NCI-H526 (cell line): ENCODE measurements around the gene TRPM5.

Experiments used
- DNase-seq, 2 experiments: peaks; one replicate each; lab custom pipeline; 2025; lab: John Stamatoyannopoulos, UW

The TRPM5 gene

GRCh38 chr11:2421226-2421994, 22.9 kb downstream of the TRPM5 start:
- DNase-seq: no peak

DNA sequence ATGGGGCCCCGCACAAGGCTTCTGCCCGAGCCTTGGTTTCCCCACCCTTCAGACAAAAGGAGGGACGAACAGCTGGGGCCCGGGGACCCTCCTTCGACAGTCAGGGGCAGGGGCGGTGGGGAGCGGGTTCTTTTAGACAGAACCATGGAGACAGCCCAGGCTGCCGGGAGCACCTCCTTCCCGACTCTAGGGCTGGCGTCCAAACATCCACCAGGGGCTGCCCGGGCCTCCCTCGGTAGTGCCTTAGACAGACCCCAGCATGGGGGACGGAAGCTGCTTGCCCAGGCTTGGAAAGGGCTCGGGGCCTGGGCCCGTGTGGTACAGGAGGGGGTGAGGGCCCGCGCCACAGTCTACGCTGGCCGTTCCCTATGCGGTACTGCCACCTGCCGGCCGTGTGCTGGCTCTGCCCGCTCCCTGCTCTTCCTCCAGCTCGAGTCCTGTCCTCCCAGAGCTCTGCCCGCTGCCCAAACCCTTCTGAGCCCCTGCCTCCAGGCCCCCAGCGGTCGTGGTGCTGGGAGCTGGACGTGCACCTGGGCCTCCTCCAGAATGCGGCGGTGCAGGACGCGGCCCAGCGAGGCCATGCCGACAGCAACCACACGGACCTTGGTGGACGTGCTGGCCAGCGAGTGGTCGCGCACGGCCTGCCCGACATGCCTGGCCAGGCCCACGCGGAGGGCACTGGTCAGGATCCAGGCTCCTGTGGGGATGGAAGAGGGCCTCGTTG, 23.6 kb downstream of the TRPM5 start:
- DNase-seq: peak; percentile 69 to 94

DNA sequence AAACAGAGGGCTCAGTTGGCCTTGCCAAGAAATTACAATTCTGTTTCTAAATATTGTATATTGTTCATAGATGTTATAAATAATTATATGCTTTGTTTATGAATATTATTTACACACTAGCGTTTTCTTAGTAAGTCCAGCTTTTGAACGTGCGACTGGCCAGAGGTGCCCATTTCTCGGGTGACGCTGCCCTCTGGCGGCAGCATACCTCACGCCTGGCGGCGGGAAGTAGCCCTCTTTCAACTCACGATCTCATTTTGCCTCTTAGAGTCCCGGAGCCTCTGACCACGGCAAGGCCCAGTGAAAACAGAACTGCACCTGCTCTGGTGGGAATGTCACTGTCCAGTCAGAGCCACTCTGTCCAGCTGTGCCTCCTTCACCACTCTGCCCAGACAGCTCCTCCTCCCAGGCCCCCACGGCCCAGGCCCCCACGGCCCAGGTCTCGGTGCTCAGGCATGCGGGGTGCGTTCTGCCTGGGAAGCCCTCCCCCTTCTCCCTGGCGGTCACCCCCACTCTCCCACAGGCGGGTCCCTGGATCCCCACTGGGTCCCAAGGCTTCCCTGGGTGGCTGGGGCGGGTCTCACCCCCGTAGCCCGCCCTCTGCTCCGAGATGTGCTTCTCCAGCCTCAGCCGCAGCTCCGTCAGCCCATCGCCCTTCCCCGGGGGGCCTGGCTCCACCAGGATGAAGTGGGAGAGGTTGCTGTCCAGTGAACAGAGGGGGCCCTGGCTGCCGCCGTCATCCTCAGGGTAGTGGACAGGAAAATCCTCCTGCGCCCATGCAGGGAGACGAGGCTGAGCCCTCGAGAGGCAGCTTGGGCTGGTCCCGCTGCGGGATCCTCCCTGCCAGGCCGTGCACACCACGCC, 24.4 kb downstream of the TRPM5 start:
- DNase-seq: peak; percentile 55 to 91

- DNase-seq: no peak
Observed at GRCh38 chr11:2418693-2419360, 25.5 kb downstream of the TRPM5 start.

DNA sequence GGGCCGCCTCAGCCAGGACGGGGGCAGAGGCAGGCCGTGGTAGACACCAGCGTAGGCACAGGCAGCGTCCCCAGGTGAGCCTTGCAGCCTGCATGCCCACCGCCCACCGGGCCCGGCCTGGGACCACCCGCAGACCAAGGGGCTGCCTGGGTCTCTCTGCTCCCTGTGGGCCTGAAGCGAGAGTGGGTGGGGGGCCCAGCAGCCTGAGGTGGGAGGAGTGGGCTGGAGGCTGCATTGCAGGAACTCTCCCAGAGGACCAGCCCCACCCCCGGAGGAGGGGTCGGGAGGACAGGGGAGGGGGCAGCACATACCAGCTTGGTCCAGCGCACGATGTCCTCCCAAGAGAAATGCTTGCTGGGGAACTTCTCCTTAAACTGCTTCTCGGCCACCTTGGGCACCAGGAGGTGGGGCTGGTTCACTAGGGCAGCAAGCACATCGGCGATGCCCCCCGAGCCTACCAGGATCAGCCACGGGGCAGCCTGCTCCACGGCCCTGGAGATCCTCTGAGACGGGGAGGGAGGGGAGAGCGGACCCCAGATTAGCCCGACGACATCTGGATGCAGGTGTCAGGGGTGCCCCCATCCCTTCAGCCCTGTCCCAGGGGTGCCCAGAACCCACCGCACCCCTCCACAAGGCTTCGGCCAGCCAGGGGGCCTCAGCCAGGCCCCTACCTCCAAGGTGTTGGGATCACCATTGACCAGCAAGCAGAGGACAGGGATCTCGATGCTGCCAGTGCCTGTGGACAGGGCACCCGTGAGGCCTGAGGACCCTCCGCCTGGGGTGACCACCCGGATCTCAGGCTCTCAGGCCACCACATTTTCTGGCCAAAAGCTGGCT, 26.2 kb downstream of the TRPM5 start:
- DNase-seq: no peak

DNA sequence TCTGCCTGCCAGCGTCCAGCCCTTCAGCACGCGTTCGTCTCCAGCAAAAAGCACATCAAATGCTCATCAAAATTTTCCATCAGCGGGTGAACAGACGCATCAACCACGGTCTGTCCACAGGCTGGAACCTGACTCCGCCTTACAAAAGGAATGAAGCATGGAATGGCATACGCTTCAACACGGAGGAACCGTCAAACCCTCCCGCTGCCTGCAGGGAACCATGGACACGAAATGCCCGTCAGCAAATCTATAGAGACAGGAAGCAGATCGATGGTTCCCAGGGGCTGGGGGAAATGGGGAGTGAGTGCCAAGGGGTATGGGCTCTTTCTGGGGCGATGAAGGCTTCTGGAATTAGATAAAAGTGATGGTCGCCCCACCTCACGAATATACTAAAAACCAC, 27.5 kb downstream of the TRPM5 start:
- DNase-seq: no peak

DNA sequence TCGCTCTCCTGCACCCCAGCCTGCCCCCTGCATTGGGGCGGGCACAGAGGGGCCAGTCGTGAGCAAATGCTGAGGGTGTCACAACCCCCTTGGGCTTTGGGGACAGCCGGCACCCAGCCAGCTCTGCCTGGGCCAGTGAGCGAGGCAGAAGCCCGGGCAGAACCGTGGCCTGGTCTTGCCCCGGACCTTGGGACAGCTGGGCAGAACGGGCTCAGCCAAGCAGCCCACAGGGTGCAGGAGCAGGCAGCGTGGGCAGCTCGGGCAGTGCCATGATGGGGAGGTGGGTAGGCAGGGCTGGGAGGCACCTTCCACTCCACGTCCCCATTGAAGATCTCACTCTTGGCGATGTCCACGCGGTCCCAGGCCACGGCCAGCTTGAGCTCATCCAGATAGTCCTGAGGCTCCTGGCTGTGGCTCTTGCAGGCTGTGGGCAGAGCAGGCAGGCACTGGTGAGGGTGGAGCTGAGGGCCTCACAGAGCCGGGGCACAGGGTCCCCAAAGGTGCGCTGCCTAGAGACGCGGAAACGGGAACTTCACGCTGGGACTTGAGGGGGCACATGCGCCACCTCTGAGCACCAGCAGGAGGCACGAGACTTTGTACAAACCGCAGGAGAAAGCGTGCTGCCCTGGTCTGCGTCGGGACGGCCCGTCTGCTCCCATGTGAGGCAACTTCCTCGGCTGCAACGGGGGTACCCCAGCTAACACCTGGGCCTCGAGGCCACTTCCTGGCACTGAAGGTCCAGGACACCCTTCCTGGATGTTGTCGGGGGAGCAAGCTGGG, 28.5 kb downstream of the TRPM5 start:
- DNase-seq: no peak

DNA sequence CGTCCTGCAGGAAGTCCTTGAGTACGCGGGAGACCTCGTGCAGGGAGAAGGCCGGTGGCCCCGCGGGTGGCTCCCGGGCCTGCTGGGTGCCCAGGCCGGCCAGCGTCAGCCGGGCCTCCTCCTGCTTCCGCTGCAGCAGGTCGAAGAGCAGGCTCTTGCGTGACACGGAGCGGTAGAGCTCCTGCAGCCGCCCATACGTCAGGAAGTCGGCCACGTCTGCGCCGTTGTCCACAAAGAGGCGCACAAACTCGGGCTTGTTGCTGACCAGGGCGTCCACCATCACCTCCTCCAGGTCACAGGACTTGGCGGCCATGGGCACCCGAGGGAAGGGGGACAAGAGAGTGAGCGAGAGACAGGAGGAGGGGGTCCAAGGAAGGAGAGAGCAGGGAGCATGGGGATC, 29.1 kb downstream of the TRPM5 start:
- no peak for DNase-seq

- DNase-seq: no peak
Observed at GRCh38 chr11:2414616-2415015, 29.7 kb downstream of the TRPM5 start.

GRCh38 chr11:2413742-2414579, 30.4 kb downstream of the TRPM5 start:
- DNase-seq: no peak

DNA sequence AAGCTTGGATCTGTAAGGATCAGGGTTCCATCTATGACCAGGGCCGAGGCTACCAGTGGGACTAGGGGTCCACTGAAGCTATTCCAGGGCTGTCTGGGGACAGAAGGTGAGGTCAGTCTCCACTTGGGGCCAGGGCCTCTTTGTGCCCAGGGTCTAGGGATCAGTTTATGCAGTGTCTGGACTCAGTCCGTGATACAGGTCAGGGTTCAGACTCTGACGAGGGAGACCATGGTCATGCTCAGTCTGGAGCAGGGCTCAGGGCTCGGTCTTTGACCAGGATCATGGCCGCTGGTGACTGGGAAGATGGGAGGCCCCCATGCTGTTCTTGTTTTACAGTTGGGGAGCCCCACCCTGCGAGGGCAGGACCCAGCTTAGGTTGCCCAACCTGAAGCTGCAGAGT, 32.0 kb downstream of the TRPM5 start:
- DNase-seq: no peak

DNA sequence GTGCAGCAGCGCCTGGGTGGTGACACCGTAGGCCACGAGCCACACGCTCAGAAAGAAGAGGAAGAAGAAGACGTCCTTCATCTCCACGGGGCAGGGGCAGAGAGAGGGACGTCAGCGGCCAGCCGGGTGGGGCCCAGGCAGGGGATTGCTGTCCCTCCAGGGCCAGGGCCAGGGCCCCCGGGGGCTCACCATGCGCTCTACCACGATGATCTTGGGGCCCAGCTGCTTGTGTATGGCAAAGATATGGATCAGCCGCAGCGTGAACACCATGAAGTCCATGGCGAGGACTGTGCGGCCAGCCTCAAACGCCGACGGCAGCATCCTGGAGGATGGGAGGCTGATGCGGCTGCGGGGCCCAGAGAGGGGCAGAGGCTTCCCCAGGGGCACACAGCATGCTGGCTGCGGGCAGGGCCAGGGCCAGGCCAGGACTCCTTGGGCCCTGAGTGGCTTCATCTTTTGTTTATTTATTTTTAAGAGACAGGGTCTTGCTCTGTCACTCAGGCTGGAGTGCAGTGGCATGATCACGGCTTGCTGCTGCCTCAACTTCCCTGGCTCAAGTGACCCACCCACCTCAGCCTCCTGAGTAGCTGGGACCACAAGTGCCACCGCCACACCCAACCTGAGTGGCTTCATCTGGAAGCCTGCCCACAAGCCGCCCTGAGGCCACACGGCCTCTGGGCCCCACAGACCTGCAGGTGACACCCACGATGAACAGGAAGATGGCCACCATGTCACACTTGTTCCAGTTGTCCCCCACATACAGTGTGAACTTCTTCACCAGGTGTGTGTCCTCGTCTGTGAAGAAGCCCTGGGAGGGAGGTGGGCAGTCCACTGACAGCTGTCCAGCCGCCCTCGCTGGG, 32.6 kb downstream of the TRPM5 start:
- no peak for DNase-seq

DNA sequence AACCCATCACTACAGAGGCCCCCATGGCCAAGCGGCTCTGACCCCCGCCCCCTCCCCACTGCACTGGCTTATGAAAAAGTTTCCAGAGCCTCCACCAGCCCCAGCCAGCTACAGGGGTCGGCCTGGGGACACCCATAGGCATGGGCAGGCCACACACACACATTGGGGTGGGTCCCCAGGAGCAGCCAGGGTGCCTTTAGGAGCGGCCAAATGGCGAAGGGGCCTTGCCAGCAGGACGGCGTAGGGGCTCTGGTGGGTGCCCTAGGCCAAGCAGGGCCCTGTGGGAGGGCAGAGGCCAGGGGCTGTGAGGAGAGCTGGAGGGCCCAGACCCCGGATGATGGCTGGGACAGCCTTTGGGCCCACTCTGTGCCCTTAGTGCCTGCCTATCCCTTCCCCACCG, 33.7 kb downstream of the TRPM5 start:
- no peak for DNase-seq

DNA sequence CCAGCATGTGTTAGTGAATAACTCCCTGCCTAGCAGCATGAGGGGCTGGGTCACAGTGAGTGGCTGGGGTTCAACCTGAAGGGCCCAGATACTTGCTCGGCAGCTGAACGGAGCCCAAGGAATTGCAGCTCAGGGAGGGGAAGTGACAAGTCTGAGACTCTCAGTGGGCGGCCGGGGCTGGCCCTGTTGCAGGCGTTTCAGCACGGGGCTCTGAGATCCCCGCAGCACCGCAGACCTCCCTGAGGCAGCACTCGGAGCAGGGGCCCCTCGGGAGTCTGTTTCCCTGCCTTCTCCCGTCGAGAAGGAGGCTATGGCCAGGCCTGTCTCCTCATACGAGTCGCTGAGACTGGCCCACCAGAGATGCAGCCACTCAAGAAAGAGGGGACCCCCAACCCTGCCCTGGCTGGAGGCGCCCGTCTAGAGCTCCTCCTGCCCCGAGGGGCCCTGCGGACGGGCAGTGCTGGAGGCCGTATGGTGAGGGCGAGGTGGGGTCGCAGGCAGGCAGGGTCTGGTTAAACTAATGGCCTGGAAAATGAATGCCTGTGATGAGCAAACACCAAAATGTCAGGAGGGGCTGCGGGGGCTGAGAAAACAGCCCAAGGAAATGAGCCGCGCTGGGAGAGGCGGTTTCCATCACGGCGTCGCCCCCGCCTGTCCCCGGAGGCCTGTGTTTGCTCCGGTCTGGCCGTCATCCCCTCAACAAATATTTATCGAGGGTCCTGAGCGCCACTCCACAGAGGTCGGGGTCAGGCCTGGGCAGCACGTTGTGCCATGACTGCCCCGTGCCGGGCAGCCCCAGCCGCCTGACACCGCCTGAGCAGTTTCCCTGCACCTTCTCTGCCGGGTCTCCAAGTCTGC, 34.5 kb downstream of the TRPM5 start:
- peak in 1 of 2 experiments; percentile 35 for DNase-seq

DNA sequence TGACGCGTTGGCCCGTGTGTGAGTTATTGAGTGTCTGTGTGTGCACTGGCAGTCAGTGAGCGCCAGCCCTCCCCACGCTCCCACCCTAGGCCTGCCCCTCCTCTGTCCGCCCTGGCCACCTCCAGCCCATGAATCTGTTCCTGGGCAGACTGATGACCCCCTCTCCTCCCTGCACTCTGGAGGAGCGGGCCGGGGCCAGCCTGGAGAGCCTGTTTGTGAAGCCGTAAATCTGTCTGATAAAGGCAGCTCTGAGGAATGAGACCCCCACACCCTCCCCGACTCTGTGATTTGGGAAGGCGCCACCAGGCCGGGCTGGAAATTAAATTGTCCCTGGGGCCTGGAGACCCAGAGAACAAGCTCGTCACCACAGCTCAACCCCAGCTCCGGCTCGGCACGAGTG, 35.2 kb downstream of the TRPM5 start:
- DNase-seq: no peak

DNA sequence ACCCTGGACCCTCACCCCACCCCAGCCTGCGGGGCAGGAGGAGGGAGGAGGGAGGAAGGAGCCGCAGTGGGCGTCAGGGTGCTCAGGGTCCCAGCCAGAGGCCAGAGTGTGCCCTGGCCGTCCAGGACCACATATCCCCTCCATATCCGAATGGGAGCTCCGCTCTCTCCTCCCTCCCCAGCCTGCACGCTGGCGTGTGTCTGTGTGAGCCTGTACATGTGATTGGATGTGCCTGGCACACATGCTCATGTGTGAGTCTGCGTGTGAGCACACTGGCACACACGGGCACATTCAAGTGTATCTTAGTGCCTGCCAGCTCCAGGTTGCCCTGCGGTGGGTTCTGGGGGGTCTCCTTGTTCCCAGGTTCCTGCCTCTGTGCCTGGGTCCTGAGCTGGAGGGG, 35.6 kb downstream of the TRPM5 start:
- DNase-seq: no peak

GRCh38 chr11:2406878-2407410, 37.4 kb downstream of the TRPM5 start:
- DNase-seq: peak in 1 of 2 experiments; percentile 56
